Vagina (tissue), 2 donors: ENCODE measurements around the gene BPTF.
"Not testable (repeated sequence)": the region's sequence is repeated elsewhere in the genome, so short reads cannot be mapped to it uniquely, and the experiment has no call there.

ENCODE experiments used
- CTCF ChIP-seq, 3 experiments: fragments of 450-650 bp in 2 of 3; fragments of 200-600 bp in 1 of 3; sonication (generic) in 1 of 3; IDR thresholded peaks; one replicate each; pipeline ENCODE4 v1.5.1; 2017 to 2019; ENCODE audit warnings: antibody characterized with exemption in 3 of 3, mild to moderate bottlenecking in 2 of 3, moderate library complexity in 2 of 3
- POLR2A ChIP-seq, 2 donors: fragments of 450-650 bp; IDR thresholded peaks; one replicate each; pipeline ENCODE4 v1.6.1; 2017; ENCODE audit warnings: antibody characterized with exemption in 2 of 2, mild to moderate bottlenecking in 2 of 2, moderate library complexity in 2 of 2
- POLR2AphosphoS5 ChIP-seq, 2 donors: sonication (generic); formaldehyde crosslinking; IDR thresholded peaks; one replicate each; pipeline ENCODE4 v1.9.0; 2017; ENCODE audit warnings: antibody characterized with exemption in 2 of 2, mild to moderate bottlenecking in 2 of 2, low read depth in 1 of 2; ENCODE audit not compliant: insufficient read depth in 1 of 2

GRCh38 chr17:67980883-67981282 is 155.6 kb downstream of the BPTF start:
- not testable (repeated sequence) for TF ChIP-seq POLR2AphosphoS5 (IDR thresholded peaks at IDR 0.05; ENCODE audit: insufficient read depth in 1 of 2, low read depth in 1 of 2); CTCF (IDR thresholded peaks at IDR 0.05); POLR2A (IDR thresholded peaks at IDR 0.05)
